HCT116 (cell line): Measurements from ENCODE around the gene CTIF. TPM values are rescaled to one million over a fixed set of nuclear protein-coding genes. Genes with fewer than 3 reads are reported as not detected.

Experiments used
- ATAC-seq: fragments of 200-7000 bp; cut with Tn5 transposase; 2 replicates; pipeline ENCODE4 v1.9.1; 2020; ENCODE audit warnings: mild to moderate bottlenecking, moderate library complexity
- BruUV-seq: library from RNA; stranded (reverse); fragments of 400-500 nt; replicated peaks from 2 replicates; lab custom pipeline; 2021; lab: Mats Ljungman, UMichigan
- CTCF ChIA-PET: fragments of 300-600 bp; sonication (Branson Sonifier 250); formaldehyde crosslinking; loops from one replicate; lab custom pipeline; 2021; ENCODE audit warnings: antibody characterized with exemption; lab: Charles Lee
- POLR2A ChIA-PET: fragments of 300-600, 350-600 bp; sonication (Branson Sonifier 250); formaldehyde crosslinking; loops from one replicate; lab custom pipeline; 2021; ENCODE audit warnings: antibody characterized with exemption; lab: Charles Lee
- RAD21 ChIA-PET, 2 experiments: fragments of 300-600 bp; sonication (Branson Sonifier 250); formaldehyde crosslinking; loops; one replicate each; lab custom pipeline; 2023; ENCODE audit warnings: low total read pairs in 2 of 2; ENCODE audit not compliant: uncharacterized antibody in 2 of 2, unreplicated experiment in 2 of 2, low non-redundant PET in 1 of 2; lab: Charles Lee
- DNase-seq: peaks from one replicate; pipeline ENCODE4 v3.0.0-alpha.2; 2010; ENCODE audit warnings: low read depth, low spot score
- H2AFZ ChIP-seq: fragments of 200-600 bp; shearing (Covaris generic), sonication (generic); 2 replicates; pipeline ENCODE4 v1.6.1; 2017; ENCODE audit warnings: low read depth, mixed run types, mixed read lengths, antibody characterized with exemption, low read length; ENCODE audit not compliant: poor library complexity, severe bottlenecking
- H3K27ac ChIP-seq: 2 replicates; pipeline ENCODE4 v1.5.1; 2012; ENCODE audit warnings: low read depth, low read length
- H3K27me3 ChIP-seq: fragments of 200-600 bp; sonication (generic); 2 replicates; pipeline ENCODE4 v1.6.1; 2016; ENCODE audit warnings: mixed run types, low read length, mixed read lengths; ENCODE audit not compliant: insufficient read depth
- H3K36me3 ChIP-seq, 2 experiments: fragments of 200-500 bp in 1 of 2; fragments of 200-600 bp in 1 of 2; sonication (Bioruptor generic) in 1 of 2; sonication (generic) in 1 of 2; 2 replicates each; pipeline versions ENCODE4 v1.5.1 to v1.6.1; 2014 to 2016; ENCODE audit warnings: low read length in 2 of 2, inconsistent platforms in 1 of 2, mixed read lengths in 1 of 2, mixed run types in 1 of 2; ENCODE audit not compliant: insufficient read depth in 2 of 2, control insufficient read depth in 1 of 2
- H3K4me1 ChIP-seq, 2 experiments: fragments of 200-600 bp in 1 of 2; sonication (generic) in 1 of 2; 2 replicates each; pipeline versions ENCODE4 v1.5.1 to v1.6.1; 2012 to 2017; ENCODE audit warnings: low read length in 2 of 2, inconsistent platforms in 1 of 2, mild to moderate bottlenecking in 1 of 2, mixed read lengths in 1 of 2, mixed run types in 1 of 2, moderate library complexity in 1 of 2; ENCODE audit not compliant: insufficient read depth in 2 of 2, control insufficient read depth in 1 of 2
- H3K4me2 ChIP-seq: fragments of 200-600 bp; sonication (generic); 2 replicates; pipeline ENCODE4 v1.6.1; 2017; ENCODE audit warnings: mixed run types, low read length, mixed read lengths
- H3K4me3 ChIP-seq, 2 experiments: fragments of 200-600 bp in 1 of 2; sonication (generic) in 1 of 2; replicated peaks in 1 of 2; 2 replicates each; pipeline ENCODE4 v1.5.1; 2011 to 2016; ENCODE audit warnings: low read length in 2 of 2, control low read depth in 1 of 2, low read depth in 1 of 2, mild to moderate bottlenecking in 1 of 2, mixed read lengths in 1 of 2, mixed run types in 1 of 2
- H3K79me2 ChIP-seq: fragments of 200-600 bp; sonication (generic); 2 replicates; pipeline ENCODE4 v1.6.1; 2017; ENCODE audit warnings: mild to moderate bottlenecking, mixed run types, low read length, moderate library complexity, mixed read lengths; ENCODE audit not compliant: insufficient read depth
- H3K9ac ChIP-seq: fragments of 200-600 bp; sonication (generic); 2 replicates; pipeline ENCODE4 v1.6.1; 2016; ENCODE audit warnings: low read length, mixed read lengths
- H3K9me2 ChIP-seq: fragments of 200-600 bp; sonication (generic), shearing (Covaris generic); 2 replicates; pipeline ENCODE4 v1.6.1; 2017; ENCODE audit warnings: mixed run types, mild to moderate bottlenecking, moderate library complexity; ENCODE audit not compliant: insufficient read depth
- H3K9me3 ChIP-seq, 2 experiments: fragments of 200-500 bp in 1 of 2; fragments of 200-600 bp in 1 of 2; sonication (Bioruptor generic) in 1 of 2; sonication (generic) in 1 of 2; 2 replicates each; pipeline ENCODE4 v1.6.1; 2014 to 2017; ENCODE audit warnings: low read length in 2 of 2, mixed read lengths in 2 of 2, inconsistent platforms in 1 of 2, low read depth in 1 of 2, mild to moderate bottlenecking in 1 of 2, mixed run types in 1 of 2, moderate library complexity in 1 of 2; ENCODE audit not compliant: control insufficient read depth in 1 of 2, insufficient read depth in 1 of 2
- H4K20me1 ChIP-seq: fragments of 200-600 bp; sonication (generic), shearing (Covaris generic); 2 replicates; pipeline ENCODE4 v1.6.1; 2017; ENCODE audit warnings: mixed run types, mild to moderate bottlenecking, moderate library complexity; ENCODE audit not compliant: insufficient read depth
- CBX3 ChIP-seq: IDR thresholded peaks from 2 replicates; pipeline ENCODE4 v1.6.1; 2012; ENCODE audit warnings: low read depth
- ELF1 ChIP-seq: IDR thresholded peaks from 2 replicates; pipeline ENCODE4 v1.6.1; 2012; ENCODE audit warnings: low read depth, borderline replicate concordance
- EZH2phosphoT487 ChIP-seq: fragments of 200-600 bp; IDR thresholded peaks from 2 replicates; pipeline ENCODE4 v1.6.1; 2018; ENCODE audit warnings: antibody characterized with exemption, borderline replicate concordance
- FOSL1 ChIP-seq: IDR thresholded peaks from 2 replicates; pipeline ENCODE4 v1.6.1; 2012; ENCODE audit warnings: low read depth
- POLR2A ChIP-seq: IDR thresholded peaks from 2 replicates; pipeline ENCODE4 v1.7.0; 2011; ENCODE audit warnings: borderline replicate concordance; ENCODE audit not compliant: insufficient read depth, insufficient read length; ENCODE audit errors: extremely low read depth
- SRF ChIP-seq: IDR thresholded peaks from 2 replicates; pipeline ENCODE4 v1.6.1; 2012; ENCODE audit warnings: low read depth
- TCF7L2 ChIP-seq: IDR thresholded peaks from 2 replicates; pipeline ENCODE4 v1.7.0; 2011; ENCODE audit warnings: borderline replicate concordance, inconsistent platforms; ENCODE audit not compliant: insufficient read depth, insufficient read length; ENCODE audit errors: extremely low read depth
- YY1 ChIP-seq: IDR thresholded peaks from 2 replicates; pipeline ENCODE4 v1.6.1; 2011; ENCODE audit warnings: low read length, low read depth, moderate library complexity, mild to moderate bottlenecking; ENCODE audit not compliant: insufficient replicate concordance; ENCODE audit errors: extremely low read depth
- ZFX ChIP-seq: fragments of 450-650 bp; IDR thresholded peaks from 2 replicates; pipeline ENCODE4 v1.6.1; 2017
- ZNF274 ChIP-seq: fragments of 200-500 bp; sonication (Bioruptor generic); IDR thresholded peaks from 2 replicates; pipeline ENCODE4 v1.6.1; 2014; ENCODE audit warnings: mild to moderate bottlenecking, low read depth, low read length, inconsistent platforms
- intact Hi-C: fragments of 100-400 bp; cut with micrococcal nuclease; formaldehyde crosslinking; loops from 2 replicates; pipeline ENCODE4 v1.10.0; 2022
- total RNA-seq: library from RNA; stranded (reverse); gene quantifications from one replicate; pipeline ENCODE4 v1.2.1, GENCODE V29; 2021; ENCODE audit not compliant: unreplicated experiment
- TF ChIP-seq, protein P1 (sequence below): IDR thresholded peaks from 2 replicates; pipeline ENCODE4 v1.6.1; 2011; ENCODE audit warnings: mild to moderate bottlenecking, low read length, moderate library complexity; ENCODE audit not compliant: insufficient replicate concordance; ENCODE audit errors: extremely low read depth
- TF ChIP-seq, protein P2 (sequence below): IDR thresholded peaks from 2 replicates; pipeline ENCODE4 v1.6.1; 2012
- TF ChIP-seq, protein P3 (sequence below): IDR thresholded peaks from 2 replicates; pipeline ENCODE4 v1.6.1; 2012; ENCODE audit warnings: low read depth

Gene CTIF
- total RNA-seq, 1 experiment from 2014 or later: 19.7 TPM

DNA sequence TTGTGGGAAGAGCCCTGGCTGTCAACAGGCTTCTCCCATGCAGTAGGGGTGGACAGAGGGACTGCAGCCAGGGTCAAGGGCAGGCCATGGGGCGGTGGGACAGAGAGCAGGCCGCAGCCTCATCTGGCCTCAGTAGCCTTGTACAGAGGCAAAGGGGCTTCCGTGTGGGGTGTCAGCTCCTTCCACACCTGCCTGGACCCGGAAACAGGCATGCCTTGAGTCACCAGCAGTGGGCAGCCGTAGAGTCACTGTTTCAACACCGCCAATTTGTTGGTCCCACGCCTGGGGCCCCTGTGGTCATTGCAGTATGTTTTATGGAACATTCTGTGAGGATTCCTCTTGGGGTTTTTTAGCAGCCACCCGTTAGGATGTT, 238.9 kb downstream of the CTIF start:
- RAD21 ChIA-PET: interaction anchor here (0.5 to 1.5 kb wide), 5 partner anchors 135 to 401 kb away, joined by 3 read pairs; no protein-coding TSS in a partner anchor
- no peak for TF ChIP-seq TCF7L2
- H3K27ac ChIP-seq: no peak overlapping the region; the same call in 1 of the 2 replicates
- POLR2A ChIA-PET: no interaction called here
- H3K9me3 ChIP-seq: no peaks in the 10 kb centered on the region
- H3K36me3 ChIP-seq: no peaks in the 10 kb centered on the region
- no peaks in the 10 kb centered on the region for H3K27me3 ChIP-seq
- intact Hi-C loops: loop anchor here (1.0 to 10.0 kb wide), 5 partner anchors 136 to 461 kb away; no protein-coding TSS in a partner anchor
- H3K4me2 ChIP-seq: peak overlapping the region; percentile 3; the same call in 1 of the 2 replicates
- ATAC-seq: peak; percentile 22; the same call in 1 of the 2 replicates
- no peak overlapping the region for H2AFZ ChIP-seq
- H3K4me1 ChIP-seq: peaks cover 5 to 12% of the 10 kb centered on the region in 2 experiments; a peak in 3 of 4 replicates
- DNase-seq: no peak
- no peaks in the 10 kb centered on the region for H4K20me1 ChIP-seq
- no peak overlapping the region for H3K9ac ChIP-seq
- no peak overlapping the region for H3K4me3 ChIP-seq
- no TSS peak for BruUV-seq
- CTCF ChIA-PET: interaction anchor here (0.6 to 1.6 kb wide), 4 partner anchors 136 to 461 kb away, joined by 3 to 7 read pairs (median 3); no protein-coding TSS in a partner anchor
- H3K79me2 ChIP-seq: no peaks in the 10 kb centered on the region
- no peaks in the 10 kb centered on the region for H3K9me2 ChIP-seq

DNA sequence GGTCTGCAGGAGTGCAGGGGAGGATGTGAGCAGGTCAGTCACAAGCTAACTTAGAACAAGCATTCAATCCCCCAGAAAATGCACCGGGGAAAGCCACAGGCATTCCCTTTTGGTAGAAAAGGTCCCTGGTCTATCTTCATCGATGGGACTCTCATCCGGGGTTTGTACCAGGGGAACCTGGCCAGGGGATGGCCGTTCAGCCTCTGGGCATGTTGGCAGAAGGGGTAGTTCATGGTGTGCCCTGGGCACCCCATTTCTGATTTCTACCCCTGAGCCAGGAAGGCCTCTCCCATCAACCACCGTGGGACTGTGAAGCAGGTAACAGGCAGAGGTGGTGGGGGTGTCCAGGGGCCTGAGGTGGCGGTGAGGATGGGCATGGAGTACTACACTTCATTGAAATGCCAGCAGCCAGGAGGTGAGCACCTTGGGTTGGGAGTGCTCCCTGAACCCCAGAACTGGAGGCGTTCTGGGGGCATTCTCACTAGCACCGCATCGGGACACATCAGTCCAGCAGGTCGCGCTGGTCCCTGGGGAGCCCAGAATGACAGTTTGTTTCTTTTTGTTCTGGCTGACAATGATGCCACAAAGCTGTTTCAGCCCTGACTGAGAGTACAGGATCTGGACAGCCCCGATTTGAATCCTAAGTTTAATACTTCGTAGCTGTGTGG, 239.6 kb downstream of the CTIF start:
- ATAC-seq (no peak), DNase-seq (no peak)
- no peaks in the 10 kb centered on the region for H3K9me2 ChIP-seq
- H3K27me3 ChIP-seq: no peaks in the 10 kb centered on the region
- H3K4me3 ChIP-seq: no peak overlapping the region
- intact Hi-C loops: loop anchor here (10.0 kb wide), 2 partner anchors 166 to 246 kb away; no protein-coding TSS in a partner anchor
- H3K36me3 ChIP-seq: no peaks in the 10 kb centered on the region
- no peak overlapping the region for H3K4me2 ChIP-seq
- H2AFZ ChIP-seq: no peak overlapping the region
- no peaks in the 10 kb centered on the region for H3K79me2 ChIP-seq
- ChIA-PET POLR2A (no interaction called here), CTCF (interaction anchor here (1.0 kb wide), 1 partner anchor 460 kb away, joined by 3 read pairs; no protein-coding TSS in a partner anchor), RAD21 (no interaction called here)
- no peaks in the 10 kb centered on the region for H3K9me3 ChIP-seq
- no peak overlapping the region for H3K27ac ChIP-seq
- H4K20me1 ChIP-seq: no peaks in the 10 kb centered on the region
- no TSS peak for BruUV-seq
- H3K4me1 ChIP-seq: peaks cover 5 to 12% of the 10 kb centered on the region in 2 experiments; a peak in 3 of 4 replicates
- no peak overlapping the region for H3K9ac ChIP-seq
- TF ChIP-seq SRF: no peak
- TF ChIP-seq YY1: no peak
- TF ChIP-seq ZFX: no peak
- TF ChIP-seq FOSL1: no peak
- TF ChIP-seq, protein P1, sequence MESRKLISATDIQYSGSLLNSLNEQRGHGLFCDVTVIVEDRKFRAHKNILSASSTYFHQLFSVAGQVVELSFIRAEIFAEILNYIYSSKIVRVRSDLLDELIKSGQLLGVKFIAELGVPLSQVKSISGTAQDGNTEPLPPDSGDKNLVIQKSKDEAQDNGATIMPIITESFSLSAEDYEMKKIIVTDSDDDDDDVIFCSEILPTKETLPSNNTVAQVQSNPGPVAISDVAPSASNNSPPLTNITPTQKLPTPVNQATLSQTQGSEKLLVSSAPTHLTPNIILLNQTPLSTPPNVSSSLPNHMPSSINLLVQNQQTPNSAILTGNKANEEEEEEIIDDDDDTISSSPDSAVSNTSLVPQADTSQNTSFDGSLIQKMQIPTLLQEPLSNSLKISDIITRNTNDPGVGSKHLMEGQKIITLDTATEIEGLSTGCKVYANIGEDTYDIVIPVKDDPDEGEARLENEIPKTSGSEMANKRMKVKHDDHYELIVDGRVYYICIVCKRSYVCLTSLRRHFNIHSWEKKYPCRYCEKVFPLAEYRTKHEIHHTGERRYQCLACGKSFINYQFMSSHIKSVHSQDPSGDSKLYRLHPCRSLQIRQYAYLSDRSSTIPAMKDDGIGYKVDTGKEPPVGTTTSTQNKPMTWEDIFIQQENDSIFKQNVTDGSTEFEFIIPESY: no peak
- TF ChIP-seq, protein P2, sequence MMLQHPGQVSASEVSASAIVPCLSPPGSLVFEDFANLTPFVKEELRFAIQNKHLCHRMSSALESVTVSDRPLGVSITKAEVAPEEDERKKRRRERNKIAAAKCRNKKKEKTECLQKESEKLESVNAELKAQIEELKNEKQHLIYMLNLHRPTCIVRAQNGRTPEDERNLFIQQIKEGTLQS: no peak
- TF ChIP-seq, protein P3, sequence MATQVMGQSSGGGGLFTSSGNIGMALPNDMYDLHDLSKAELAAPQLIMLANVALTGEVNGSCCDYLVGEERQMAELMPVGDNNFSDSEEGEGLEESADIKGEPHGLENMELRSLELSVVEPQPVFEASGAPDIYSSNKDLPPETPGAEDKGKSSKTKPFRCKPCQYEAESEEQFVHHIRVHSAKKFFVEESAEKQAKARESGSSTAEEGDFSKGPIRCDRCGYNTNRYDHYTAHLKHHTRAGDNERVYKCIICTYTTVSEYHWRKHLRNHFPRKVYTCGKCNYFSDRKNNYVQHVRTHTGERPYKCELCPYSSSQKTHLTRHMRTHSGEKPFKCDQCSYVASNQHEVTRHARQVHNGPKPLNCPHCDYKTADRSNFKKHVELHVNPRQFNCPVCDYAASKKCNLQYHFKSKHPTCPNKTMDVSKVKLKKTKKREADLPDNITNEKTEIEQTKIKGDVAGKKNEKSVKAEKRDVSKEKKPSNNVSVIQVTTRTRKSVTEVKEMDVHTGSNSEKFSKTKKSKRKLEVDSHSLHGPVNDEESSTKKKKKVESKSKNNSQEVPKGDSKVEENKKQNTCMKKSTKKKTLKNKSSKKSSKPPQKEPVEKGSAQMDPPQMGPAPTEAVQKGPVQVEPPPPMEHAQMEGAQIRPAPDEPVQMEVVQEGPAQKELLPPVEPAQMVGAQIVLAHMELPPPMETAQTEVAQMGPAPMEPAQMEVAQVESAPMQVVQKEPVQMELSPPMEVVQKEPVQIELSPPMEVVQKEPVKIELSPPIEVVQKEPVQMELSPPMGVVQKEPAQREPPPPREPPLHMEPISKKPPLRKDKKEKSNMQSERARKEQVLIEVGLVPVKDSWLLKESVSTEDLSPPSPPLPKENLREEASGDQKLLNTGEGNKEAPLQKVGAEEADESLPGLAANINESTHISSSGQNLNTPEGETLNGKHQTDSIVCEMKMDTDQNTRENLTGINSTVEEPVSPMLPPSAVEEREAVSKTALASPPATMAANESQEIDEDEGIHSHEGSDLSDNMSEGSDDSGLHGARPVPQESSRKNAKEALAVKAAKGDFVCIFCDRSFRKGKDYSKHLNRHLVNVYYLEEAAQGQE: no peak
- TF ChIP-seq ZNF274: no peak
- no peak for TF ChIP-seq POLR2A
- TF ChIP-seq ELF1: no peak
- no peak for TF ChIP-seq CBX3
- TF ChIP-seq EZH2phosphoT487: no peak
